ENCODE results near the gene MFRP. TPM values are rescaled to one million over a fixed set of nuclear protein-coding genes. Genes with fewer than 3 reads are reported as not detected.

MFRP gene
- total and polyA plus RNA-seq, 9 donors, result 0.11 TPM; not detected in 8

DNA sequence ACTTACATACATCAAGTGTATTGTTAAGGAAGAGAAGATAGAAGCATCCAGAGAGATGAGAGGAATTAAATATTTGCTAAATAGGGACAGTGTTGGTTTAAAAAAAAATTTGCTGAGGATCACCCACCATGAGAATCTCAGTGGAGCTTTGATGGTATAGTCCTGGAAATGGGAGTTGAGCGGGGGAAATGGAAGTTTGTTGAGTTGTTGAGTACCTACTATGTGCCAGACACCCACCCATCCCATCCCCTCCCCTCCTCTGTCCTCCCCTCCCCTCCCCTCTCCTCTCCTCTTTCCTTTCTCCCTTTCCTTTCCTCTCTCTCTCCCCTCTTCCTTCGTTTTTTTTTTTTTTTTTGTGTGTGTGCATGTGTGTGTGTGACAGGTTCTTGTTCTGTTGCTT, 4.7 kb upstream of the MFRP start:
- H3K27ac ChIP-seq, result no peak overlapping the region
- H3K4me3 ChIP-seq, result no peak overlapping the region
- no peaks in the 10 kb centered on the region for H3K36me3 ChIP-seq
- intact Hi-C loops (cut with DNase I), result loop anchor here in 2 of 4 donors (10.0 kb wide), 1 partner anchor 124 kb away; no protein-coding TSS in a partner anchor
- WGBS, 3 donors, result 56 to 59% (median 56%) methylated on average over 2 of the region's 2 CpGs
- no peaks in the 10 kb centered on the region for H3K9me3 ChIP-seq
- no peaks in the 10 kb centered on the region for H3K27me3 ChIP-seq
- TF ChIP-seq POLR2A (IDR thresholded peaks at IDR 0.05), result no peak
- no peak for TF ChIP-seq EP300 (IDR thresholded peaks at IDR 0.05)
- TF ChIP-seq, protein P1, sequence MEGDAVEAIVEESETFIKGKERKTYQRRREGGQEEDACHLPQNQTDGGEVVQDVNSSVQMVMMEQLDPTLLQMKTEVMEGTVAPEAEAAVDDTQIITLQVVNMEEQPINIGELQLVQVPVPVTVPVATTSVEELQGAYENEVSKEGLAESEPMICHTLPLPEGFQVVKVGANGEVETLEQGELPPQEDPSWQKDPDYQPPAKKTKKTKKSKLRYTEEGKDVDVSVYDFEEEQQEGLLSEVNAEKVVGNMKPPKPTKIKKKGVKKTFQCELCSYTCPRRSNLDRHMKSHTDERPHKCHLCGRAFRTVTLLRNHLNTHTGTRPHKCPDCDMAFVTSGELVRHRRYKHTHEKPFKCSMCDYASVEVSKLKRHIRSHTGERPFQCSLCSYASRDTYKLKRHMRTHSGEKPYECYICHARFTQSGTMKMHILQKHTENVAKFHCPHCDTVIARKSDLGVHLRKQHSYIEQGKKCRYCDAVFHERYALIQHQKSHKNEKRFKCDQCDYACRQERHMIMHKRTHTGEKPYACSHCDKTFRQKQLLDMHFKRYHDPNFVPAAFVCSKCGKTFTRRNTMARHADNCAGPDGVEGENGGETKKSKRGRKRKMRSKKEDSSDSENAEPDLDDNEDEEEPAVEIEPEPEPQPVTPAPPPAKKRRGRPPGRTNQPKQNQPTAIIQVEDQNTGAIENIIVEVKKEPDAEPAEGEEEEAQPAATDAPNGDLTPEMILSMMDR (IDR thresholded peaks at IDR 0.05), result no peak
- peaks cover 4% of the 10 kb centered on the region for H3K4me1 ChIP-seq (ENCODE audit: insufficient read depth)
- DNase-seq, result no peak

DNA sequence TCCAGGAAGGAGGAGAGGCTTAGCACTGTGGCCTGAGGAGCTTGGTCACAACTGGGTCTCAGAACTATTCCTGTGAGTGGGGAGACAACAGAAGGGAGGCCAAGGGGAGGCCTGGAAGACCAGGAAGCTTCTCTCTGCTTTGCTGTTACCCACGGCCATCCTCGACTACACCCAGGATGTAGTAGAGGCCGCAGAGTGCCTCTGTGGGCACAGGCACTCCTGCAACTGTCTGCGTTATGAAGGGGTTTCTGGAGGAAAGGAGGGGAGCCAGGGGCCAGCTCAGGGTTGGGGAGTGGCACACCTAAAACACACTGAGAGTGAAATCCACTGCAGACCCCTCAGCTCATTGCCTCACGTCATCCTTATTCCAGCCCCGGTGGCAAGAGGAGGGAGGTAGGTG, 3.8 kb upstream of the MFRP start:
- TF ChIP-seq EP300 (IDR thresholded peaks at IDR 0.05) (no peak), POLR2A (IDR thresholded peaks at IDR 0.05) (no peak)
- TF ChIP-seq, protein P1 (IDR thresholded peaks at IDR 0.05), result no peak
- H3K27ac ChIP-seq, result no peak overlapping the region
- no peak overlapping the region for H3K4me3 ChIP-seq
- H3K36me3 ChIP-seq, result no peaks in the 10 kb centered on the region
- WGBS, 3 donors, result 79 to 84% (median 82%) methylated on average over 6 of the region's 6 CpGs
- H3K9me3 ChIP-seq, result no peaks in the 10 kb centered on the region
- intact Hi-C loops (cut with DNase I), result loop anchor here in 2 of 4 donors (10.0 kb wide), 1 partner anchor 124 kb away; no protein-coding TSS in a partner anchor
- H3K27me3 ChIP-seq, result no peaks in the 10 kb centered on the region
- peaks cover 4% of the 10 kb centered on the region for H3K4me1 ChIP-seq (ENCODE audit: insufficient read depth)
- no peak for DNase-seq

DNA sequence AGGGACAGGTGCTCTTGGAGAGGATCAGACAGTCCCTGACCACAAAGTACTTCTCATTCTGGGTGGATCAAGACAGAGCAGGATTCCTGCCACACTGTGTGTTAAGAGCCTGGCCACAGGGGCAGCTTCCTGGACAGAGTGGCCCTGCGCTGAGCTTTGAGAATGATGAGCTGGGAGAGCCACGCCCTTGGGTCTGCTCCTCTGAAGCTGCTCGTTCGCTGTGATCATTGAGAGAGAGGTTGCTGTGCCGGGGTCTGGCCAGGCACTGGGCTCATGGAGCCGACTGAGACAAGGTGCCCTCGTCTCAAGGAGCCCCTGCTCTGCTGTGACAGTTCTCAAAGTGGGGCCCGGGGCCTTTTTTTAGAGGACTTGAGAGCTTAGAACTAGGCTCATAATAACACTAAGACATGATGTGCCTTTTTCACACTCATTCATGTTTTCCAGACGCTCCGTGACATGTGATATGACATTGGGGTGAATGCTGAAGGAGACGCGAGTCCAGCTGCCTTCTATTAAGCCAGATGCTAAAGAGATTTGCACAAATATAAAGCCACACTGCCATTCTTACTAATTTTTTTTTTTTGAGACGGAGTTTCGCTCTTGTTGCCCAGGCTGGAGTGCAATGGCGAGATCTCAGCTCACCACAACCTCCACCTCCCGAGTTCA, 1.6 kb upstream of the MFRP start:
- Histone ChIP-seq H3K27ac (no peak overlapping the region), H3K4me3 (no peak overlapping the region), H3K36me3 (no peaks in the 10 kb centered on the region), H3K27me3 (no peaks in the 10 kb centered on the region), H3K9me3 (no peaks in the 10 kb centered on the region), H3K4me1 (ENCODE audit: insufficient read depth) (peaks cover 4% of the 10 kb centered on the region)
- intact Hi-C loops (cut with DNase I), result no loop called here
- 80 to 81% (median 81%) methylated on average over 16 of the region's 16 CpGs for WGBS, 3 donors
- TF ChIP-seq POLR2A (IDR thresholded peaks at IDR 0.05) (no peak), EP300 (IDR thresholded peaks at IDR 0.05) (no peak)
- TF ChIP-seq, protein P1 (IDR thresholded peaks at IDR 0.05), result no peak
- DNase-seq, result no peak

- Histone ChIP-seq H3K27me3 (no peaks in the 10 kb centered on the region), H3K4me1 (ENCODE audit: insufficient read depth) (peaks cover 1% of the 10 kb centered on the region), H3K9me3 (no peaks in the 10 kb centered on the region), H3K36me3 (no peaks in the 10 kb centered on the region), H3K4me3 (no peak overlapping the region), H3K27ac (no peak overlapping the region)
- TF ChIP-seq, protein P1 (IDR thresholded peaks at IDR 0.05), result no peak
- WGBS, 3 donors, result 69 to 79% (median 72%) methylated on average over 2 of the region's 2 CpGs
- no peak for DNase-seq
- intact Hi-C loops (cut with DNase I), result no loop called here
Measured at GRCh38 chr11:119347242-119347641, 737 bp upstream of the MFRP start.

Measured in ovary (tissue), 9 donors.